Neuronal stem cell (in vitro differentiated cells): ENCODE measurements around the gene OR5V1.
"Not testable (repeated sequence)": the region's sequence is repeated elsewhere in the genome, so short reads cannot be mapped to it uniquely, and the experiment has no call there.

Source experiments
- DNase-seq: peaks from one replicate; pipeline ENCODE4 v3.0.0-alpha.2; 2013; ENCODE audit warnings: low spot score
- H2AFZ ChIP-seq: one replicate; pipeline ENCODE4 v1.6.1; 2013; ENCODE audit warnings: mild to moderate bottlenecking, low read length, inconsistent platforms
- H2AK5ac ChIP-seq: 2 replicates; pipeline ENCODE4 v1.6.1; 2013; ENCODE audit warnings: low read depth, mild to moderate bottlenecking, inconsistent platforms, low read length, moderate library complexity, mixed read lengths
- H2BK120ac ChIP-seq: 2 replicates; pipeline ENCODE4 v1.6.1; 2013; ENCODE audit warnings: low read depth, mild to moderate bottlenecking, inconsistent platforms, low read length, moderate library complexity, mixed read lengths
- H2BK12ac ChIP-seq: one replicate; pipeline ENCODE4 v1.6.1; 2013; ENCODE audit warnings: low read length, inconsistent platforms
- H2BK15ac ChIP-seq: 2 replicates; pipeline ENCODE4 v1.6.1; 2013; ENCODE audit warnings: mild to moderate bottlenecking, low read length, inconsistent platforms, mixed read lengths
- H2BK5ac ChIP-seq: one replicate; pipeline ENCODE4 v1.6.1; 2013; ENCODE audit warnings: inconsistent platforms, mild to moderate bottlenecking, low read length, moderate library complexity
- H3K14ac ChIP-seq: one replicate; pipeline ENCODE4 v1.6.1; 2013; ENCODE audit warnings: low read length, inconsistent platforms
- H3K18ac ChIP-seq: 2 replicates; pipeline ENCODE4 v1.6.1; 2013; ENCODE audit warnings: low read length, inconsistent platforms
- H3K23ac ChIP-seq: 2 replicates; pipeline ENCODE4 v1.6.1; 2013; ENCODE audit warnings: low read depth, mild to moderate bottlenecking, mixed read lengths, low read length, inconsistent platforms; ENCODE audit not compliant: poor library complexity
- H3K27ac ChIP-seq: replicated peaks from 3 replicates; pipeline ENCODE4 v1.5.1; 2013; ENCODE audit warnings: low read length, inconsistent platforms
- H3K27me3 ChIP-seq, 3 experiments: 2 replicates each; pipeline ENCODE4 v1.6.1; 2013; ENCODE audit warnings: low read length in 3 of 3, mild to moderate bottlenecking in 2 of 3, inconsistent platforms in 1 of 3, low read depth in 1 of 3, mixed read lengths in 1 of 3, moderate library complexity in 1 of 3; ENCODE audit not compliant: control insufficient read depth in 3 of 3, insufficient read depth in 3 of 3
- H3K36me3 ChIP-seq, 2 donors: replicated peaks in 1 of 2; 2 replicates each; pipeline ENCODE4 v1.6.1; 2013; ENCODE audit warnings: low read length in 2 of 2; ENCODE audit not compliant: control insufficient read depth in 2 of 2, insufficient read depth in 2 of 2
- H3K4ac ChIP-seq: 2 replicates; pipeline ENCODE4 v1.6.1; 2013; ENCODE audit warnings: inconsistent platforms, mild to moderate bottlenecking, low read length, moderate library complexity
- H3K4me1 ChIP-seq, 2 donors: 1 replicate in 1 of 2; 2 replicates in 1 of 2; pipeline ENCODE4 v1.6.1; 2013; ENCODE audit warnings: low read length in 2 of 2, low read depth in 1 of 2; ENCODE audit not compliant: control insufficient read depth in 2 of 2, insufficient read depth in 1 of 2
- H3K4me2 ChIP-seq: one replicate; pipeline ENCODE4 v1.6.1; 2013; ENCODE audit warnings: mild to moderate bottlenecking, low read length, inconsistent platforms; ENCODE audit not compliant: insufficient read depth, poor library complexity, severe bottlenecking
- H3K4me3 ChIP-seq, 2 donors: 2 replicates each; pipeline ENCODE4 v1.5.1; 2013; ENCODE audit warnings: low read length in 2 of 2, mild to moderate bottlenecking in 2 of 2, inconsistent platforms in 1 of 2, moderate library complexity in 1 of 2
- H3K79me1 ChIP-seq: one replicate; pipeline ENCODE4 v1.6.1; 2013; ENCODE audit warnings: low read depth, mild to moderate bottlenecking, inconsistent platforms, low read length, moderate library complexity
- H3K9ac ChIP-seq: one replicate; pipeline ENCODE4 v1.6.1; 2013; ENCODE audit warnings: mild to moderate bottlenecking, low read depth, low read length, inconsistent platforms; ENCODE audit not compliant: poor library complexity
- H3K9me3 ChIP-seq, 2 donors: replicated peaks in 1 of 2; 2 replicates each; pipeline versions ENCODE3 to v1.6.1; 2013; ENCODE audit warnings: low read length in 2 of 2, mild to moderate bottlenecking in 2 of 2, inconsistent platforms in 1 of 2, low read depth in 1 of 2, mixed read lengths in 1 of 2, moderate library complexity in 1 of 2; ENCODE audit not compliant: control insufficient read depth in 2 of 2, insufficient read depth in 1 of 2
- H4K8ac ChIP-seq: one replicate; pipeline ENCODE4 v1.6.1; 2013; ENCODE audit warnings: low read depth, mild to moderate bottlenecking, inconsistent platforms, low read length, moderate library complexity
- H4K91ac ChIP-seq: one replicate; pipeline ENCODE4 v1.6.1; 2013; ENCODE audit warnings: low read length, low read depth, mild to moderate bottlenecking, inconsistent platforms; ENCODE audit not compliant: poor library complexity
- WGBS, 2 donors: extraction: QIAGEN DNeasy Blood & Tissue Kit; methylation state at CpG; one replicate each; pipeline ENCODE4 v1.1.7; 2013; ENCODE audit warnings: missing lambda C conversion rate in 2 of 2, mixed read lengths in 1 of 2; ENCODE audit not compliant: insufficient read length in 2 of 2, insufficient replicate concordance in 1 of 2; ENCODE audit errors: extremely low coverage in 2 of 2; 5-methylcytosine and 5-hydroxymethylcytosine counted together

The OR5V1 gene

DNA sequence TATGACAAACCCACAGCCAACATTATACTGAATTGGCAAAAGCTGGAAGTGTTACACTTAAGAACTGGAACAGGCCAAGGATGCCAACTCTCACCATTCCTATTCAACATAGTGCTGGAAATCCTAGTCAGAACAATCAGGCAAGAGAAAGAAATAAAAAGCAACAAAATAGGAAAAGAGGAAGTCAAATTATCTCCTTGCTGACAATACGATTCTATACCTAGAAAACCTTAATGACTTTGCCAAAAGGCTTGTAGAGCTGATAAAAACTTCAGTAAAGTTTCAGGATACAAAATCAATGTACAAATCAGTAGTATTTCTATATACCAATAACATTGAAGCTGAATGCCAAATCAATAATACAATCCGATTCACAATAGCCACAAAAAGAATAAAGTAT is 32.4 kb downstream of the OR5V1 start:
- no peak overlapping the region for H2BK12ac ChIP-seq
- no peak overlapping the region for H2BK120ac ChIP-seq
- no peaks in the 10 kb centered on the region for H3K27me3 ChIP-seq
- H3K27ac ChIP-seq: no peak overlapping the region
- no peak overlapping the region for H3K9ac ChIP-seq
- no peak overlapping the region for H4K91ac ChIP-seq
- no peak overlapping the region for H3K4me3 ChIP-seq
- no peak overlapping the region for H3K4ac ChIP-seq
- no peaks in the 10 kb centered on the region for H3K9me3 ChIP-seq
- no peaks in the 10 kb centered on the region for H3K79me1 ChIP-seq
- no peak overlapping the region for H2BK15ac ChIP-seq
- no peak overlapping the region for H2AFZ ChIP-seq
- no peak for DNase-seq
- H3K18ac ChIP-seq: no peak overlapping the region
- no peak overlapping the region for H4K8ac ChIP-seq
- no peak overlapping the region for H3K14ac ChIP-seq
- H2BK5ac ChIP-seq: no peak overlapping the region
- no peak overlapping the region for H3K4me2 ChIP-seq
- H2AK5ac ChIP-seq: no peak overlapping the region
- H3K36me3 ChIP-seq: no peaks in the 10 kb centered on the region
- no peak overlapping the region for H3K23ac ChIP-seq
- no CpG with 5 or more reads among the region's 2 CpGs for WGBS, 2 donors
- no peaks in the 10 kb centered on the region for H3K4me1 ChIP-seq

DNA sequence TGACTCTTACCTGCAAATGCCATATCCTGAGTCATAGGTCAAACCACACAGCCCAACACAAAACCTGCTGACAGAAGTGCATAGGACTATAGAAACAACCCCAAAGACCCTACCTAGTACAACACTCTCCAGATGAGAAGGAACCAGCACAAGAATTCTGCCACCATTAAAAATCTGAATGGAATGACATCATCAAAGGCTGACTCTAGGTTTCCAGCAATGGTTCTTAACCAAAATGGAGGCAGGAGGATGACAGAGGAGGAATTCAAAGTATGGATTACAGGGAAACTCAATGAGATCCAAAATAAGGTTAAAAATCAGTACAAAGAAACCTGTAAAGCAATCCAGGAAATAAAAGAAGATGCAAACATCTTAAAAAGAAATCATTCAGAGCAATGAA is 36.0 kb downstream of the OR5V1 start:
- H3K9me3 ChIP-seq: no peaks in the 10 kb centered on the region
- no peaks in the 10 kb centered on the region for H3K4me1 ChIP-seq
- H2AFZ ChIP-seq: no peak overlapping the region
- no peak overlapping the region for H3K27ac ChIP-seq
- no peak overlapping the region for H4K91ac ChIP-seq
- H3K14ac ChIP-seq: no peak overlapping the region
- no peak overlapping the region for H2BK12ac ChIP-seq
- H3K18ac ChIP-seq: no peak overlapping the region
- no peaks in the 10 kb centered on the region for H3K27me3 ChIP-seq
- H4K8ac ChIP-seq: no peak overlapping the region
- no peak overlapping the region for H2AK5ac ChIP-seq
- H3K23ac ChIP-seq: no peak overlapping the region
- no peak overlapping the region for H3K4me2 ChIP-seq
- H3K4me3 ChIP-seq: no peak overlapping the region
- H2BK5ac ChIP-seq: no peak overlapping the region
- no peaks in the 10 kb centered on the region for H3K79me1 ChIP-seq
- no peak overlapping the region for H2BK15ac ChIP-seq
- H3K36me3 ChIP-seq: no peaks in the 10 kb centered on the region
- DNase-seq: no peak
- no peak overlapping the region for H3K9ac ChIP-seq
- H3K4ac ChIP-seq: no peak overlapping the region
- H2BK120ac ChIP-seq: no peak overlapping the region

GRCh38 chr6:29325777-29326176 is 42.9 kb downstream of the OR5V1 start:
- H3K27ac ChIP-seq: no peak overlapping the region
- H2BK5ac ChIP-seq: no peak overlapping the region
- H3K36me3 ChIP-seq: no peaks in the 10 kb centered on the region
- H2BK15ac ChIP-seq: no peak overlapping the region
- no peak overlapping the region for H3K9ac ChIP-seq
- no peak overlapping the region for H3K18ac ChIP-seq
- H2AK5ac ChIP-seq: no peak overlapping the region
- H3K27me3 ChIP-seq: no peaks in the 10 kb centered on the region
- H3K23ac ChIP-seq: no peak overlapping the region
- WGBS, 2 donors: no CpG with 5 or more reads among the region's 4 CpGs
- no peak overlapping the region for H4K8ac ChIP-seq
- no peaks in the 10 kb centered on the region for H3K4me1 ChIP-seq
- no peak overlapping the region for H3K4me2 ChIP-seq
- no peak overlapping the region for H3K4me3 ChIP-seq
- H2BK12ac ChIP-seq: no peak overlapping the region
- H3K79me1 ChIP-seq: no peaks in the 10 kb centered on the region
- H3K4ac ChIP-seq: no peak overlapping the region
- no peak for DNase-seq
- no peak overlapping the region for H2BK120ac ChIP-seq
- no peaks in the 10 kb centered on the region for H3K9me3 ChIP-seq
- no peak overlapping the region for H2AFZ ChIP-seq
- H4K91ac ChIP-seq: no peak overlapping the region
- H3K14ac ChIP-seq: no peak overlapping the region

DNA sequence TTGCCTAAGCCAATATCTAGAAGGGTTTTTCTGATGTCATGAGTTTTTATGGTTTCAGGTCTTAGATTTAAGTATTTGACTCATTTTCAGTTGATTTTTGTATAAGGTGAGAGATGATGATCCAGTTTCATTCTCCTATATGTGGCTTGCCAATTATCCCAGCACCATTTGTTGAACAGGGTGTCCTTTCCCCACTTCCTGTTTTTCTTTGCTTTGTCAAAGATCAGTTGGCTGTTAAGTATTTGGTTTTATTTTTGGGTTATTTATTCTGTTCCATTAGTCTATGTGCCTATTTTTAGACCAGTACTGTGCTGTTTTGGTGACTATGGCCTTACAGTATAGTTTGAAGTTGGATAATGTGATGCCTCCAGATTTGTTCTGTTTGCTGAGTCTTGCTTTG is 45.3 kb downstream of the OR5V1 start:
- not testable (repeated sequence) for H3K36me3 ChIP-seq, H3K14ac ChIP-seq, H4K91ac ChIP-seq, H3K4me1 ChIP-seq, H3K27me3 ChIP-seq, H3K4me2 ChIP-seq, H3K4ac ChIP-seq, H4K8ac ChIP-seq, H3K79me1 ChIP-seq, H2BK12ac ChIP-seq, H2AK5ac ChIP-seq, H3K9ac ChIP-seq, H3K4me3 ChIP-seq, H3K27ac ChIP-seq, DNase-seq, H2BK15ac ChIP-seq, H2AFZ ChIP-seq, H3K18ac ChIP-seq, H2BK120ac ChIP-seq, H3K9me3 ChIP-seq, H2BK5ac ChIP-seq, H3K23ac ChIP-seq
